HK-2 (cell line): Measurements from ENCODE around the gene C16orf89.
A peak's percentile ranks its signal among the peaks of the same experiment; 100 is the strongest.
"Not testable (repeated sequence)": the region's sequence is repeated elsewhere in the genome, so short reads cannot be mapped to it uniquely, and the experiment has no call there.

Source experiments
- DNase-seq: peaks from one replicate; pipeline ENCODE4 v3.0.0-alpha.2; 2018; ENCODE audit not compliant: unreplicated experiment

C16orf89 gene

GRCh38 chr16:5060073-5060641, 5.6 kb downstream of the C16orf89 start:
- no peak for DNase-seq

GRCh38 chr16:5059386-5060072, 6.2 kb downstream of the C16orf89 start:
- no peak for DNase-seq

- no peak for DNase-seq
Measured at GRCh38 chr16:5058476-5058875, 7.3 kb downstream of the C16orf89 start.

GRCh38 chr16:5056352-5056751, 9.4 kb downstream of the C16orf89 start:
- DNase-seq = no peak

GRCh38 chr16:5054876-5055865, 10.6 kb downstream of the C16orf89 start:
- no peak for DNase-seq

GRCh38 chr16:5046914-5047313, 18.8 kb downstream of the C16orf89 start:
- no peak for DNase-seq

GRCh38 chr16:5045499-5046115, 20.1 kb downstream of the C16orf89 start:
- DNase-seq = no peak

- DNase-seq = not testable (repeated sequence)
Measured at GRCh38 chr16:5044581-5044980, 21.2 kb downstream of the C16orf89 start.

- no peak for DNase-seq
Measured at GRCh38 chr16:5044011-5044540, 21.7 kb downstream of the C16orf89 start.

- no peak for DNase-seq
Measured at GRCh38 chr16:5042574-5043171, 23.1 kb downstream of the C16orf89 start.

- DNase-seq = peak; percentile 22
Measured at GRCh38 chr16:5041600-5042133, 24.1 kb downstream of the C16orf89 start.

GRCh38 chr16:5040451-5040850, 25.3 kb downstream of the C16orf89 start:
- DNase-seq = no peak

- DNase-seq = no peak
Measured at GRCh38 chr16:5036228-5037156, 29.3 kb downstream of the C16orf89 start.

GRCh38 chr16:5035909-5036227, 29.9 kb downstream of the C16orf89 start:
- DNase-seq = no peak

- no peak for DNase-seq
Measured at GRCh38 chr16:5034167-5034523, 31.6 kb downstream of the C16orf89 start.

- peak; percentile 79 for DNase-seq
Measured at GRCh38 chr16:5033256-5034166, 32.2 kb downstream of the C16orf89 start, which contains the start of gene NAGPA. Gene NAGPA, minus strand, starts transcription at chr16:5033935. Its CDS starts 21 bp downstream, at chr16:5033914.

GRCh38 chr16:5032748-5033167, 33.0 kb downstream of the C16orf89 start:
- DNase-seq = no peak

- no peak for DNase-seq
Measured at GRCh38 chr16:5031601-5032000, 34.2 kb downstream of the C16orf89 start.
